ENCODE data around the gene TNIK. TPM values are rescaled to one million over a fixed set of nuclear protein-coding genes. Genes with fewer than 3 reads are reported as not detected.

Gene TNIK
- total RNA-seq, 1 donor from 2014 or later = 1.5 TPM

DNA sequence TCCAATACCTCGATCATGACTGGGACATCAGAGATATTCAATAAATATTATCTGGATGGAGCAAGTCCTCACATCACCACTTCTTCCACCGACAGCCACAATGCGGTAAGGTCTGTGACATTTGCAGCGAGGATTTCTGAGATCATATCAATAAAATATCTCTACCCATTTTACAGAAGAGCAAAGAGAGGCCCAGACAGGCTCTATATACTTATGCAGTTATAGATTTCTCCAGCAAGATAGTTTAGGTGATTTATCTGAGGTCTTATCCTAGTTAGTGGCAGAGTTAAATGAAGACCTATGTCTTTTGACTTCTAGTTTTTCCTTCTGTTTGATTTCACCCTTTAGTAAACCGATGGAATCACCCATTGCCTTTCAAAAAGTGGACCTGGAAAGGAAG is 81.6 kb downstream of the TNIK start:
- Mint-ChIP-seq H3K9me3 (ENCODE audit: unreplicated experiment) (no peaks in the 10 kb centered on the region), H3K27ac (ENCODE audit: unreplicated experiment) (no peak overlapping the region), H3K27me3 (ENCODE audit: unreplicated experiment) (no peaks in the 10 kb centered on the region), H3K36me3 (ENCODE audit: unreplicated experiment) (no peaks in the 10 kb centered on the region), H3K4me3 (ENCODE audit: unreplicated experiment) (no peak overlapping the region), H3K4me1 (ENCODE audit: low read depth, unreplicated experiment) (peaks cover 13% of the 10 kb centered on the region)
- no peak for DNase-seq
- TF ChIP-seq, protein P1, sequence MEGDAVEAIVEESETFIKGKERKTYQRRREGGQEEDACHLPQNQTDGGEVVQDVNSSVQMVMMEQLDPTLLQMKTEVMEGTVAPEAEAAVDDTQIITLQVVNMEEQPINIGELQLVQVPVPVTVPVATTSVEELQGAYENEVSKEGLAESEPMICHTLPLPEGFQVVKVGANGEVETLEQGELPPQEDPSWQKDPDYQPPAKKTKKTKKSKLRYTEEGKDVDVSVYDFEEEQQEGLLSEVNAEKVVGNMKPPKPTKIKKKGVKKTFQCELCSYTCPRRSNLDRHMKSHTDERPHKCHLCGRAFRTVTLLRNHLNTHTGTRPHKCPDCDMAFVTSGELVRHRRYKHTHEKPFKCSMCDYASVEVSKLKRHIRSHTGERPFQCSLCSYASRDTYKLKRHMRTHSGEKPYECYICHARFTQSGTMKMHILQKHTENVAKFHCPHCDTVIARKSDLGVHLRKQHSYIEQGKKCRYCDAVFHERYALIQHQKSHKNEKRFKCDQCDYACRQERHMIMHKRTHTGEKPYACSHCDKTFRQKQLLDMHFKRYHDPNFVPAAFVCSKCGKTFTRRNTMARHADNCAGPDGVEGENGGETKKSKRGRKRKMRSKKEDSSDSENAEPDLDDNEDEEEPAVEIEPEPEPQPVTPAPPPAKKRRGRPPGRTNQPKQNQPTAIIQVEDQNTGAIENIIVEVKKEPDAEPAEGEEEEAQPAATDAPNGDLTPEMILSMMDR (IDR thresholded peaks at IDR 0.05; ENCODE audit: partially characterized antibody, unreplicated experiment) = no peak

DNA sequence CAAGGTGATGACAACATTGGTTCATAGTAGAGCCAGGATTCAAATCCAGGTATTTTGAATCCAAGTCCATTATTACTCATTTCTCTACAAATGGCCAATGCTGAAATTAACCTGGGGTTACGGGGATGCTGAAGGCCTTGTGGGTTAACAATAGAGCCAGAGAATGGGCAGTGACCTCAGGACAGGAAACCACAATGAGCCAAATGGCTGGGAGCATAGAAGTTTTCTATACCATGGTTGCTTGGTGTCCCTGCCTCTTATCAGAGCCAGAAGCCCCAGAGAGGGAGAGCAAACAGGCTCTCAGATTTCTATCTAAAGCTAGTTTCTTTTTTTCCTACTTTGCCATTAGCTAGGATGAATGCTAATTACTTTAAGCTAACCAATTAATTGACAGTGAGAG is 82.3 kb downstream of the TNIK start:
- no peaks in the 10 kb centered on the region for H3K36me3 Mint-ChIP-seq (ENCODE audit: unreplicated experiment)
- DNase-seq = no peak
- TF ChIP-seq, protein P1 (IDR thresholded peaks at IDR 0.05; ENCODE audit: partially characterized antibody, unreplicated experiment) = no peak
- no peaks in the 10 kb centered on the region for H3K9me3 Mint-ChIP-seq (ENCODE audit: unreplicated experiment)
- peaks cover 13% of the 10 kb centered on the region for H3K4me1 Mint-ChIP-seq (ENCODE audit: low read depth, unreplicated experiment)
- H3K27ac Mint-ChIP-seq (ENCODE audit: unreplicated experiment) = no peak overlapping the region
- no peaks in the 10 kb centered on the region for H3K27me3 Mint-ChIP-seq (ENCODE audit: unreplicated experiment)
- H3K4me3 Mint-ChIP-seq (ENCODE audit: unreplicated experiment) = no peak overlapping the region

DNA sequence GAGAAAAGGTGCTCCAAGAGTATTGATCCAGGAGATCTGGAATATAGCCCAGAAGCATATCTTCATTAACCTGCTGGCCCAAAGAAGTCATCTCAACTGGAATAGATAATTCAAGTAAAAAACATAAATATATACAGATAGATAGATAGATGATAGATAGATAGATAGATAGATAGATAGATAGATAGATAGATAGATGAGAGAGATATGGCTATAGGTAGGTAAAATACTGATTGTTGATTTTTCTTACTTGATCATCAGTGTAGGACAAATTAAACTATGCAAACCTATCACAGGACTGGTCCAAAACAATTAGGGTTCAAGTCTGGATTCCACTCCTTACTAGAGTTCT is 83.6 kb downstream of the TNIK start:
- peaks cover 13% of the 10 kb centered on the region for H3K4me1 Mint-ChIP-seq (ENCODE audit: low read depth, unreplicated experiment)
- peaks cover 3% of the 10 kb centered on the region for H3K27me3 Mint-ChIP-seq (ENCODE audit: unreplicated experiment)
- no peaks in the 10 kb centered on the region for H3K9me3 Mint-ChIP-seq (ENCODE audit: unreplicated experiment)
- no peak overlapping the region for H3K27ac Mint-ChIP-seq (ENCODE audit: unreplicated experiment)
- no peak for DNase-seq
- no peaks in the 10 kb centered on the region for H3K36me3 Mint-ChIP-seq (ENCODE audit: unreplicated experiment)
- TF ChIP-seq, protein P1 (IDR thresholded peaks at IDR 0.05; ENCODE audit: partially characterized antibody, unreplicated experiment) = no peak
- no peak overlapping the region for H3K4me3 Mint-ChIP-seq (ENCODE audit: unreplicated experiment)

DNA sequence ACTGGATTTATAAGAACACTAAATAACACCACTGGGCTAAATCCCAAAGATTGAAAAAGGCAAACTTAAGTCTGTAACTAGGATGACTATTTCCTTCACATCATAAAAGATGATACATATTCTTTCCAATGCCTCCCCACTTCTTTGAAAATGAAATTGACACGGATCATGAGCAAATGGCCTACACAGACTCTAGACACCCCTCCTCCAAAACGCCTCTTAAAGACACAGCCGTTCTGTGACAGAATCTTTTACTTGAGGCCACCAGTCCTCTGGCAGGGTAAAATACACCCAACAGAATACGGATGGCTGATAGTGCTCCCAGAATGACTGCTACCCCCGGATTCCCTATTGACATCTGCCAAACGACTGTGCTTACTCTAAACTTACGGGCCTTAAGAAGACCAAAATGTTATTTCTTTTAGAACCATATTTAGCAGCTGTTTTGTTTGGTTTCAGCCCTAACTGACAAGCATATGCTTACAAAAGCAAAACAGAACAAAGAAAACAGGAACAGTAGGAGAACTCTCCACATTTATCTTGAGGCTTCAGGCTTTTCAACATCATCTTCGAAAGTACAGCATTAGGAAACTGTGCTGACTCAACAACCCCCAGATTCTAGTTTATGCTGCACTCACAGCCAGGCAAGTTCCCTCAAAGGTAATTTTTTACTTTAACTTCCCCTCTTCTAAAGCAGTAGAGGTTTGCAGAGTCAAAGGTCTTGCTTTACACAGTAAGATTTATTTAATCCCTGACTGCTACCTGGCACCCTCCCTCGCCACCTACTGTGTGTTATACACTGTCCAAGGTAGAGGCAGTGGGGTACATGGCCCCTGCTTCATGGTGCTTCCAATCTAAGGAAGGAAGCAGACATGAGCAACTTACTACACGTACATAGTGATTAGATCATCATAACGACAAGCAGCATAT is 84.3 kb downstream of the TNIK start:
- Mint-ChIP-seq H3K27ac (ENCODE audit: unreplicated experiment) (peak overlapping the region; percentile 0), H3K27me3 (ENCODE audit: unreplicated experiment) (peaks cover 3% of the 10 kb centered on the region), H3K9me3 (ENCODE audit: unreplicated experiment) (no peaks in the 10 kb centered on the region), H3K36me3 (ENCODE audit: unreplicated experiment) (no peaks in the 10 kb centered on the region), H3K4me3 (ENCODE audit: unreplicated experiment) (no peak overlapping the region), H3K4me1 (ENCODE audit: low read depth, unreplicated experiment) (peaks cover 16% of the 10 kb centered on the region)
- no peak for DNase-seq
- TF ChIP-seq, protein P1 (IDR thresholded peaks at IDR 0.05; ENCODE audit: partially characterized antibody, unreplicated experiment) = no peak

DNA sequence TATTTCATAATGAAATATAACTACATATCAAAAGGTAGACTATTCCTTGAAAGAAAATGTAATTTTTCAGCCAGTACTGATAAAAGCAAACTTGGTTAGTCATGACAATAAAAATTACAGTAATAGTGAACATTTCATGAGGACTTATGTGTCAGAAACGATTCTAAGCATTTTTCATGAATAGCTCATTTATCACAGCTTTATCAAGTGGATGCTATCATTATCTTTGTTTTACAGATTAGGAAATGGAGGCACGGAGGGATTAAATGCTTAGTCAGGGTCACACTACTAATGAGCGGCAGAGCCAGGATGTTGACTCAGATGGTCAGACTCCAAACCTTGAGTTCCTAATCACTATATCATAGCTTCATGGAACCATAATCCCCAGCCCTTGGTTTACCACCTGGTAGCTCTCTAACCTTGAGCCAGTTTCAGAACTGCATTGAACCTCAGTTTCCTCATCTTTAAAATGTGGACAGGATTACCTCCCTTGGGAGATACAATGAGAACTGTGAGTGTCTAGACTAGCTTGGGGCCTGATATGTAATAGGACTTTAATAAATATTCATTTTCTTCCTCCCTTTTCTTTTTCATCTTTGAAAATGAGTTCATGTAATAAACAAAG is 85.4 kb downstream of the TNIK start:
- Mint-ChIP-seq H3K27ac (ENCODE audit: unreplicated experiment) (no peak overlapping the region), H3K36me3 (ENCODE audit: unreplicated experiment) (no peaks in the 10 kb centered on the region), H3K4me1 (ENCODE audit: low read depth, unreplicated experiment) (peaks cover 20% of the 10 kb centered on the region), H3K4me3 (ENCODE audit: unreplicated experiment) (no peak overlapping the region), H3K9me3 (ENCODE audit: unreplicated experiment) (no peaks in the 10 kb centered on the region), H3K27me3 (ENCODE audit: unreplicated experiment) (peaks cover 3% of the 10 kb centered on the region)
- TF ChIP-seq, protein P1 (IDR thresholded peaks at IDR 0.05; ENCODE audit: partially characterized antibody, unreplicated experiment) = no peak
- DNase-seq = no peak

Data from glutamatergic neuron (in vitro differentiated cells).